H1 (cell line): ENCODE measurements around the gene NCKAP1. TPM values are rescaled to one million over a fixed set of nuclear protein-coding genes. Genes with fewer than 3 reads are reported as not detected.

Source experiments
- CTCF ChIA-PET: fragments of 300-600 bp; sonication (Branson Sonifier 250); formaldehyde crosslinking; loops from one replicate; lab custom pipeline; 2021; ENCODE audit not compliant: partially characterized antibody; lab: Charles Lee
- POLR2A ChIA-PET: fragments of 300-600 bp; sonication (Branson Sonifier 250); formaldehyde crosslinking; loops from one replicate; lab custom pipeline; 2021; ENCODE audit warnings: inconsistent platforms; ENCODE audit not compliant: partially characterized antibody; lab: Charles Lee
- DNase-seq, 2 experiments: peaks; one replicate each; pipeline versions ENCODE4 v3.0.0 to v3.0.0-alpha.2; 2010 to 2022; ENCODE audit warnings: low spot score in 2 of 2, low read depth in 1 of 2, mixed read lengths in 1 of 2
- FAIRE-seq: peaks from 2 replicates; lab custom pipeline; 2011; peaks lifted over from hg19 to GRCh38; lab: Jason Lieb, UNC
- H2AFZ ChIP-seq: 2 replicates; pipeline ENCODE4 v1.8.1; 2012; ENCODE audit warnings: low read length, inconsistent platforms
- H2AK5ac ChIP-seq: 2 replicates; pipeline ENCODE4 v1.6.1; 2013; ENCODE audit warnings: low read depth, low read length
- H2BK120ac ChIP-seq: replicated peaks from 2 replicates; pipeline ENCODE3; 2013; ENCODE audit warnings: low read depth, low read length, inconsistent platforms
- H2BK12ac ChIP-seq: 2 replicates; pipeline ENCODE4 v1.6.1; 2013; ENCODE audit warnings: low read depth, low read length
- H2BK15ac ChIP-seq: 2 replicates; pipeline ENCODE4 v1.6.1; 2013; ENCODE audit warnings: low read length
- H2BK20ac ChIP-seq: 2 replicates; pipeline ENCODE4 v1.6.1; 2013; ENCODE audit warnings: low read length
- H2BK5ac ChIP-seq: 2 replicates; pipeline ENCODE4 v1.6.1; 2013; ENCODE audit warnings: low read depth, low read length
- H3K14ac ChIP-seq: 2 replicates; pipeline ENCODE4 v1.6.1; 2013; ENCODE audit warnings: inconsistent platforms; ENCODE audit not compliant: insufficient read length
- H3K18ac ChIP-seq: 2 replicates; pipeline ENCODE4 v1.6.1; 2013; ENCODE audit warnings: low read length; ENCODE audit errors: extremely low read depth
- H3K23ac ChIP-seq: 2 replicates; pipeline ENCODE4 v1.6.1; 2013; ENCODE audit warnings: inconsistent platforms; ENCODE audit not compliant: insufficient read length
- H3K23me2 ChIP-seq: 2 replicates; pipeline ENCODE4 v1.6.1; 2013; ENCODE audit warnings: low read depth, low read length
- H3K27ac ChIP-seq: 2 replicates; pipeline ENCODE4 v1.6.1; 2011; ENCODE audit warnings: low read depth, low read length, inconsistent platforms
- H3K27me3 ChIP-seq, 4 experiments: replicated peaks in 1 of 4; 1 replicate in 1 of 4; 2 replicates in 3 of 4; pipeline versions ENCODE4 v1.6.1 to v1.8.1; 2011 to 2013; ENCODE audit warnings: low read length in 3 of 4, mild to moderate bottlenecking in 3 of 4, inconsistent platforms in 2 of 4, mixed read lengths in 2 of 4, moderate library complexity in 1 of 4; ENCODE audit not compliant: control insufficient read depth in 3 of 4, insufficient read depth in 3 of 4; ENCODE audit errors: extremely low read depth in 1 of 4
- H3K36me3 ChIP-seq, 4 experiments: 2 replicates each; pipeline versions ENCODE4 v1.6.1 to v1.8.1; 2011 to 2013; ENCODE audit warnings: mild to moderate bottlenecking in 4 of 4, low read length in 3 of 4, moderate library complexity in 2 of 4, control low read depth in 1 of 4, inconsistent platforms in 1 of 4; ENCODE audit not compliant: insufficient read depth in 4 of 4, control insufficient read depth in 2 of 4
- H3K4ac ChIP-seq: replicated peaks from 2 replicates; pipeline ENCODE3; 2013; ENCODE audit warnings: low read length, low read depth, mixed read lengths, inconsistent platforms; ENCODE audit not compliant: insufficient read length
- H3K4me1 ChIP-seq, 4 experiments: replicated peaks in 1 of 4; 1 replicate in 1 of 4; 2 replicates in 3 of 4; pipeline versions ENCODE4 v1.6.1 to v1.8.1; 2011 to 2013; ENCODE audit warnings: low read length in 3 of 4, inconsistent platforms in 2 of 4, mixed read lengths in 1 of 4; ENCODE audit not compliant: insufficient read depth in 4 of 4, control insufficient read depth in 3 of 4
- H3K4me2 ChIP-seq, 2 experiments: 2 replicates each; pipeline versions ENCODE4 v1.6.1 to v1.8.1; 2011 to 2013; ENCODE audit warnings: low read depth in 2 of 2, low read length in 2 of 2, control low read depth in 1 of 2, inconsistent platforms in 1 of 2, mild to moderate bottlenecking in 1 of 2; ENCODE audit not compliant: insufficient read depth in 1 of 2
- H3K4me3 ChIP-seq, 4 experiments: fragments of 200-600, 300-600 bp in 1 of 4; sonication (generic), shearing (Covaris generic), sonication (Bioruptor Twin) in 1 of 4; 2 replicates each; pipeline versions ENCODE4 v1.5.1 to v1.8.1; 2011 to 2016; ENCODE audit warnings: low read length in 4 of 4, low read depth in 3 of 4, control low read depth in 2 of 4, inconsistent platforms in 2 of 4, mild to moderate bottlenecking in 2 of 4, mixed read lengths in 1 of 4, moderate library complexity in 1 of 4; ENCODE audit not compliant: insufficient read depth in 2 of 4; ENCODE audit errors: extremely low read depth in 1 of 4
- H3K56ac ChIP-seq: replicated peaks from 2 replicates; pipeline ENCODE3; 2013; ENCODE audit warnings: low read depth, mild to moderate bottlenecking, mixed read lengths, low read length, inconsistent platforms; ENCODE audit not compliant: insufficient read length
- H3K79me1 ChIP-seq: 2 replicates; pipeline ENCODE4 v1.6.1; 2013; ENCODE audit warnings: low read depth, low read length, control low read depth
- H3K79me2 ChIP-seq, 2 experiments: 2 replicates each; pipeline versions ENCODE4 v1.6.1 to v1.8.1; 2012 to 2013; ENCODE audit warnings: low read length in 2 of 2, mild to moderate bottlenecking in 2 of 2, inconsistent platforms in 1 of 2; ENCODE audit not compliant: insufficient read depth in 2 of 2, control insufficient read depth in 1 of 2
- H3K9ac ChIP-seq, 4 experiments: replicated peaks in 1 of 4; 1 replicate in 1 of 4; 2 replicates in 3 of 4; pipeline versions ENCODE4 v1.6.1 to v1.8.1; 2011 to 2013; ENCODE audit warnings: low read depth in 3 of 4, low read length in 3 of 4, control low read depth in 2 of 4, mild to moderate bottlenecking in 2 of 4, moderate library complexity in 2 of 4, inconsistent platforms in 1 of 4; ENCODE audit errors: extremely low read depth in 1 of 4
- H3K9me3 ChIP-seq, 2 experiments: 2 replicates each; pipeline versions ENCODE4 v1.6.1 to v1.8.1; 2012 to 2013; ENCODE audit warnings: mild to moderate bottlenecking in 2 of 2, moderate library complexity in 2 of 2, control low read depth in 1 of 2, inconsistent platforms in 1 of 2, low read depth in 1 of 2, low read length in 1 of 2, mixed read lengths in 1 of 2; ENCODE audit not compliant: insufficient read depth in 2 of 2
- H4K20me1 ChIP-seq, 2 experiments: replicated peaks in 1 of 2; 2 replicates each; pipeline versions ENCODE3 to v1.8.1; 2011 to 2013; ENCODE audit warnings: inconsistent platforms in 2 of 2, low read length in 2 of 2, mild to moderate bottlenecking in 1 of 2; ENCODE audit not compliant: insufficient read depth in 2 of 2, control insufficient read depth in 1 of 2
- H4K5ac ChIP-seq: 2 replicates; pipeline ENCODE4 v1.6.1; 2013; ENCODE audit warnings: low read length, low read depth, mixed read lengths, inconsistent platforms; ENCODE audit not compliant: insufficient read length
- H4K8ac ChIP-seq: 2 replicates; pipeline ENCODE4 v1.8.0; 2013; ENCODE audit warnings: mild to moderate bottlenecking, moderate library complexity, low read length, inconsistent platforms; ENCODE audit not compliant: insufficient read depth; ENCODE audit errors: extremely low read depth
- H4K91ac ChIP-seq: replicated peaks from 2 replicates; pipeline ENCODE3; 2013; ENCODE audit warnings: low read length, mixed read lengths, inconsistent platforms; ENCODE audit not compliant: insufficient read length
- ASH2L ChIP-seq: fragments of 200-600, 300-600 bp; sonication (generic); IDR thresholded peaks from one replicate; pipeline ENCODE4 v1.7.1; 2017; ENCODE audit warnings: low read length
- BRCA1 ChIP-seq: IDR thresholded peaks from 2 replicates; pipeline ENCODE4 v1.6.1; 2012; ENCODE audit warnings: low read depth, low read length, improper control_type of control experiment
- CREB1 ChIP-seq: IDR thresholded peaks from 2 replicates; pipeline ENCODE4 v1.6.1; 2012; ENCODE audit warnings: inconsistent platforms
- POLR2AphosphoS5 ChIP-seq: IDR thresholded peaks from 2 replicates; pipeline ENCODE4 v1.6.1; 2011; ENCODE audit warnings: low read depth, low read length
- SIN3A ChIP-seq, 2 experiments: IDR thresholded peaks in 1 of 2; conservative IDR thresholded peaks in 1 of 2; 2 replicates each; pipeline ENCODE4 v1.6.1; 2011 to 2012; ENCODE audit warnings: low read length in 2 of 2, improper control_type of control experiment in 1 of 2, low read depth in 1 of 2, mild to moderate bottlenecking in 1 of 2
- SP1 ChIP-seq: IDR thresholded peaks from 2 replicates; pipeline ENCODE4 v1.6.1; 2011; ENCODE audit warnings: low read depth, low read length
- SP4 ChIP-seq: IDR thresholded peaks from 2 replicates; pipeline ENCODE4 v1.6.1; 2012; ENCODE audit warnings: low read length, inconsistent platforms
- TCF12 ChIP-seq: IDR thresholded peaks from 2 replicates; pipeline ENCODE4 v1.6.1; 2011; ENCODE audit warnings: low read depth, mild to moderate bottlenecking, low read length
- TEAD4 ChIP-seq: IDR thresholded peaks from 2 replicates; pipeline ENCODE4 v1.6.1; 2012; ENCODE audit warnings: low read depth, low read length, inconsistent platforms, mixed read lengths
- YY1 ChIP-seq: IDR thresholded peaks from 2 replicates; pipeline ENCODE4 v1.6.1; 2011; ENCODE audit warnings: low read depth, mild to moderate bottlenecking, low read length
- WGBS, 2 experiments: shearing (Covaris generic) in 1 of 2; methylation state at CpG; one replicate each; pipeline versions ENCODE4 v1.1.6 to v1.1.7; 2013 to 2015; ENCODE audit warnings: low lambda C conversion rate in 2 of 2, mixed read lengths in 2 of 2, inconsistent platforms in 1 of 2, low coverage in 1 of 2, missing lambda C conversion rate in 1 of 2; ENCODE audit not compliant: insufficient replicate concordance in 2 of 2, insufficient coverage in 1 of 2, insufficient read length in 1 of 2; ENCODE audit errors: extremely low coverage in 1 of 2, missing lambda C conversion rate in 1 of 2; 5-methylcytosine and 5-hydroxymethylcytosine counted together
- polyA plus RNA-seq, 7 experiments: library from polyadenylated mRNA; depleted of rRNA in 3 of 7; stranded (reverse) in 5 of 7; unstranded in 2 of 7; fragments of >200 nt in 5 of 7; fragments of 200-250 nt in 2 of 7; gene quantifications; 1 replicate in 5 of 7; 2 replicates in 1 of 7; 4 replicates in 1 of 7; pipeline versions ENCODE4 v1.2.1 to v1.2.3, GENCODE V29; 2011 to 2013; ENCODE audit warnings: missing spikeins in 2 of 7, mixed read lengths in 2 of 7
- total RNA-seq: library from RNA; stranded (reverse); fragmentation: NEBNext Ultra II Directional; extraction: Animal tissue kit (Norgen Biotek cat#: 25700); gene quantifications from 2 replicates; pipeline ENCODE4 v1.2.1, GENCODE V29; 2021

The NCKAP1 gene
- total and polyA plus RNA-seq, 2 of the 8 experiments (the other 6 are each of a cell fraction or from before 2014, with no cell fraction given): 90.8 to 173 TPM

GRCh38 chr2:183010112-183010511 is 28.1 kb downstream of the NCKAP1 start:
- FAIRE-seq (peak; percentile 82), DNase-seq (peak; percentile 23 to 67)
- Histone ChIP-seq H3K4ac (no peak overlapping the region), H2BK5ac (no peak overlapping the region), H3K23ac (no peak overlapping the region), H3K14ac (no peak overlapping the region), H3K4me2 (peak overlapping the region; percentile 44 to 62), H3K9ac (no peak overlapping the region), H2BK12ac (no peak overlapping the region), H3K36me3 (no peaks in the 10 kb centered on the region), H4K91ac (no peak overlapping the region), H4K8ac (no peak overlapping the region), H4K20me1 (peaks cover 11 to 16% of the 10 kb centered on the region in 2 experiments), H3K79me2 (peaks cover 3 to 100% of the 10 kb centered on the region in 2 experiments; a peak in 3 of 4 replicates), H2AK5ac (no peak overlapping the region; the same call in 1 of the 2 replicates), H3K27ac (no peak overlapping the region), H3K79me1 (peaks cover 8% of the 10 kb centered on the region), H3K18ac (no peak overlapping the region; the same call in 1 of the 2 replicates), H2BK20ac (no peak overlapping the region), H2BK15ac (no peak overlapping the region), H3K56ac (no peak overlapping the region), H3K9me3 (no peaks in the 10 kb centered on the region), H3K27me3 (no peaks in the 10 kb centered on the region), H3K4me3 (peak overlapping the region in 1 of 4 experiments; percentile 8; a peak in 1 of 8 replicates), H3K23me2 (no peaks in the 10 kb centered on the region), H3K4me1 (peaks cover 2 to 16% (median 3%) of the 10 kb centered on the region in 4 experiments; a peak in 5 of 7 replicates), H4K5ac (no peak overlapping the region), H2AFZ (no peak overlapping the region), H2BK120ac (no peak overlapping the region)
- 30% methylated on average over 5 of the region's 5 CpGs; no CpG with 5 or more reads in 1 of the 2 experiments for WGBS, 2 experiments
- ChIA-PET POLR2A (interaction anchor here (1.0 kb wide), 1 partner anchor 12 kb away, joined by 3 read pairs; no protein-coding TSS in a partner anchor), CTCF (interaction anchor here (0.7 to 1.6 kb wide), 2 partner anchors 16 to 244 kb away, joined by 3 to 4 read pairs; no protein-coding TSS in a partner anchor)
- peak; percentile 52 to 74; a peak in 1 of 4 replicates for TF ChIP-seq SIN3A (conservative IDR thresholded peaks at IDR 0.05 in 1 of 2, IDR thresholded peaks at IDR 0.05 in 1 of 2; ENCODE audit: low read depth in 1 of 2, low read length in 2 of 2)
- TF ChIP-seq TCF12: peak; percentile 83; the same call in 1 of the 2 replicates
- no peak for TF ChIP-seq SP4
- TF ChIP-seq TEAD4: peak; percentile 97
- 0 out of 2 replicates have a peak, but pooled peaks have one; percentile 22 for TF ChIP-seq CREB1
- 0 out of 2 replicates have a peak, but pooled peaks have one; percentile 22 for TF ChIP-seq SP1
- TF ChIP-seq POLR2AphosphoS5: no peak
- peak; percentile 63 for TF ChIP-seq ASH2L
- TF ChIP-seq BRCA1: no peak
- TF ChIP-seq YY1: 0 out of 2 replicates have a peak, but pooled peaks have one; percentile 8
